Stimulated activated CD4-positive, alpha-beta T cell treated with anti-CD3 and anti-CD28 coated beads, Interleukin-12 subunit alpha, Interleukin-12 subunit beta, amount 100 ng/mL, for 24 hours (primary cell): ENCODE data around the gene TMEM63C.

Source experiments
- DNase-seq, 2 experiments: peaks; one replicate each; pipeline ENCODE4 v3.0.0-alpha.2; 2020; ENCODE audit warnings: low read depth in 2 of 2

TMEM63C gene

DNA sequence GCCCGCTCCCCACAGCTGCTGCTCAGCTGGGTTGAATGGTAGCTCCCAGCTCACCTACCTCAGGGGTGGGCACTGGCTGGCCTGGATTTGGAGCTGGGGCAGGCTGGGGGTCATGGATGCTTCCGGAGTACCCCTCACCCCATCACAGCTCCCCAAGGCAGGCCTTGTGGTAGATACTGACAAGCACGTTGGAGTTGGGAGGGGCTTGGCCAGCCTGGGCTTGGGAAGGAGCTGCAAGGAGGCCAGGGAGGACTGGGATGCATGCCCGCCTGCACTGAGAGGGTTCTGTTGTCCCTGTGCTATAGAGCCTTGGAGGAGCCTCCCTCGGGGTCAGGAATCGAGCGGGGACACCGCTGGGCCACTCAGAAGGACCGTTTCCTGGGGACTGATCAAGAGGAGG is 14.2 kb downstream of the TMEM63C start:
- DNase-seq = no peak

GRCh38 chr14:77197988-77198387 is 16.4 kb downstream of the TMEM63C start:
- no peak for DNase-seq

GRCh38 chr14:77198561-77198960 is 17.0 kb downstream of the TMEM63C start:
- DNase-seq = no peak

- DNase-seq = no peak
Measured at GRCh38 chr14:77199590-77199989, 18.0 kb downstream of the TMEM63C start.

DNA sequence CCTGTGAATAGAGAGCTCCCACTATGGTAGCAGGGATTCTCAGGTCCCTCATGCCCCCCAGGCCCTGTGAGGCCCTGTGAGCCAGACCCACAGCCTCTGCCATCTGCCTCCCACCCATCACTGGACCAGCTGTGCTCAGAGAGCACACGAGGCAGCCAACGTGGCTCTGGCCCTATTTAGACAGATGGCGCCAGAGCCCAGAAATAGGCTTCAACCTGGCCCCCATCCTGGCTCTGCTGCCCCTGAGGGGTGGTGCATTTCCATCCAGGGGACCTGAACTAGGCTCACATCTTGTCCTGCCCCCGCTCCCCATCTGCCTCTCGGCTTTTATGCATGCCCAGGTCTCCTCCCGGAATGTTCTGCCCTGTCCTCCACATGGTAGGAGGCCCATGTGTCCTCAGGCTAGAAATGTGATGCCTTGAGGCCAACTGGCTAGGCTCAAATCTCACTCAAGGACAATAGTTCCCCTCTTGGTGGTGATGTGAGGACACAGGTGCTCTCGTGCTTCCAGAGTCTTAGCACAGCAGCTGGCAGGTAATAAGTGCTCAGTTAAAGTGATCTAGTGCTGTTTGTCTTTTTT is 18.9 kb downstream of the TMEM63C start:
- DNase-seq = no peak

DNA sequence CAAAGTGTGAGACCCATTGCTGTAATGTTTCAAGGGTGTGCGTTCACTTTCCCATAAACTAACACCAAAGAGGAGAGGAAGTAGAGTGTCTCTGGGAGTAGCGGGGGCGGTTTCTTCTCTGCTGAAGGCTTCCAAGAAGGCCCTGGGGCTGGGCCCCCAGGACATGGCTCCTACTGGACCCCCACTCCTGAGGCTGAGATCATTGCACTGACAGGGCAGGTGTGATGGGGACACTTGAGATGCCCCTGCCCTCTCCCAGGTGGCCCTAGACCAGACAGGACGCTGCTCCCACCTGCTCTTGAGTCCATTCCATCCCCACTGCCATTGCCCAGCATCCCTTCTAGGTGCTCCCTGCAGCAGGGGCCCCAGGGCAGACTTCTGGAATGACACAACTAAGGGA is 20.1 kb downstream of the TMEM63C start:
- DNase-seq = no peak

DNA sequence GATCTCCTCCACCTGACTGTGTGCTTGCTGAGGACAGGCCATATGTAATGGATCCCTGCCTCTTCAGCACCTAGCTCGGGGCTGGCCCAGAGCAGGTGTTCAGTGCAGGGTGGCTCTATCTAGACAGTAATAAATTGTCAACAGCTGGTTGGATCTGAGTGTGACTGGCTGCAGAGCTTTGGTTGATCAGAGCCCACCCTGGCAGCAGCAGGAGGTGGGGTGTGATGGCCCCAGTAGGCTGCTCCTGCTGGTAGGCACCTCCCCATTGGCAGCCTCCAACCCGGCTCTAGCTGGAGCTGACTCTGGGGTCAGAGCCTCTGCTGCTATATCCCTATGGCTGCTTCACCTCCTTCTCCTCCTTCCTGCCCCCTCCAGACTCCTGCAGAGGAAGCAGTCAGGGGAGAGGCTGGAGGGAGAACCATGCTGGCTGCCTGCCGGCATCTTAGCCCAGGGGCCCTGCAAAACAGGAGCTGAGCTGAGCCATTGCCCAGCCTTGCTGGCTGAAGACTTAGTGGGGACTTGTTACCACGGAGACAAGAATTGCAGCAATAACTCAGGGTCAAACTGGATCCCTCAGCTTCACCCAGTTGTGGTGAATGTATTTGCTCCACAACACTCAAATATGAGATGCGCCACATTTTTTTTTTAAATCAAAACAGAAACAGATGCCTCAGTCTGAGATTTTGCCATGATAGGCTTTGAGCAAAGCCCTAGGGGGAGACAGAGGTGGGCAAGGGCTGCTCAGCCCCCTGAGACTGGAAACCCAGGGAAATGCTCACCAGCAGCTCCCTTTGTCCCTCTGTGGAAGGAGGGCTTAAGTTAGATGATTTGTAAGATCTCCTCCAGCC is 22.2 kb downstream of the TMEM63C start:
- no peak for DNase-seq

GRCh38 chr14:77204459-77204771 is 22.8 kb downstream of the TMEM63C start:
- DNase-seq = no peak

DNA sequence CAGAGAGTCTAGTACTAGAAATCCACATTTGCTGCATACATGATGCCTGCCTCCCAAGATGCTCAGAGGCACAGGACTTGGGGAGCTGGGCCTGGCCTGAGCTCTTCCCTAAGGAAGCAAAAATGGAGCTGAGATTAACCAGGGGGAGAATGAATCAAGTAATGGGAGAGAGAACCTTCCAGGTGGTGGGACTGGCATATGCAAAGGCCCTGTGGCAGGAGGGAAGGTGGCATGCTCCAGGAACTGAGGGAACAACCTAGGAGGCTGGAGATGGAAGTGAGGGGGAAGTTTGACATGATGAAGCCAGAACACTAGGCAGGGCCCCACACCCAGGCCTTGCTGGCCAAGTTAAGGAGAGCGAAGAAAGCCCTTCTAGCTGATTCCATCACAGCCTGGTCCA is 23.3 kb downstream of the TMEM63C start:
- DNase-seq = no peak

DNA sequence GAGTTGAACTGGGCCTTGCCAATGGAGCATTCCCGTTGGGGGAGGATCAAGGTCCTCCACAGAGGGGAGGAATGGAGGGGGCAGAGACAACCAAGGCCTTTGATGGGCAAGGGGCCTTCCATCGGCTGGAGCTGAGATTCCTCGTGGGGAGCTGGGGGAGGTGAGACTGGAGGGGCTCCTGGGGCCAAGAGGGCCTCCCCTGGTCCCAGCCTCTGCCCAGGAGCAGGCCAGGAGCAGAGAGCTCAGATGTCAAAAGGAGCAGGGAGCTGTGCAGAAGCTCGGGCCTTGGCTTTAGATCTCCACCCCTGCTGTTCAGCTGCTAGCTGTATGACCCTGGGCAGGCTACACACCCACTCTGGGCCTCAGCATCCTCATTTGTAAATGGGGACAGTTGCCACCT is 24.0 kb downstream of the TMEM63C start:
- DNase-seq = no peak

GRCh38 chr14:77206261-77206824 is 24.7 kb downstream of the TMEM63C start:
- DNase-seq = no peak

DNA sequence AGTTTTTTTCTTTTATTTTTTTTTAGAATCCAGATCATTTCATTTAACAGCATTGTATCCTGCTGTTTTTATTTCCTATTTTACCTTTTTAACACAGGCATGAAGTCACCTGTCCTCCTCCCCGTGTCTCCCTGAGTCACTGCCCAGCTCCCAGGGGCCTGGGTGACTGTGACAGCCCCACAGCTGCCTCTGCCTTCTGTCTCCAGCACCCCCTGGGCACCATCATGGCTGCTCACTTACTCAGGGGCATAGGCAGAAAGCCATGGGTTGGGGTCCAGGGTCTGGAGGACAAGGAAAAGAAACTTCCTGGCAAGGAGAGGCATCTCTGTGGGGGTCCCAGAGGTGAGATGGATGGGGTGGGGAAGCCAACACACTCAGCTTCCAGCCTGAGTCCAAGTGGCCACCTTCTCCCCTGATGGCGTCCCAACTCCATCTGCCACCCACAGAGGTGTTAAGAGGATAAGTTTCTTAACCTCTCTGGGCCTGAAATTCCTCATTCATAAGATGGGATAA is 25.3 kb downstream of the TMEM63C start:
- DNase-seq = no peak

DNA sequence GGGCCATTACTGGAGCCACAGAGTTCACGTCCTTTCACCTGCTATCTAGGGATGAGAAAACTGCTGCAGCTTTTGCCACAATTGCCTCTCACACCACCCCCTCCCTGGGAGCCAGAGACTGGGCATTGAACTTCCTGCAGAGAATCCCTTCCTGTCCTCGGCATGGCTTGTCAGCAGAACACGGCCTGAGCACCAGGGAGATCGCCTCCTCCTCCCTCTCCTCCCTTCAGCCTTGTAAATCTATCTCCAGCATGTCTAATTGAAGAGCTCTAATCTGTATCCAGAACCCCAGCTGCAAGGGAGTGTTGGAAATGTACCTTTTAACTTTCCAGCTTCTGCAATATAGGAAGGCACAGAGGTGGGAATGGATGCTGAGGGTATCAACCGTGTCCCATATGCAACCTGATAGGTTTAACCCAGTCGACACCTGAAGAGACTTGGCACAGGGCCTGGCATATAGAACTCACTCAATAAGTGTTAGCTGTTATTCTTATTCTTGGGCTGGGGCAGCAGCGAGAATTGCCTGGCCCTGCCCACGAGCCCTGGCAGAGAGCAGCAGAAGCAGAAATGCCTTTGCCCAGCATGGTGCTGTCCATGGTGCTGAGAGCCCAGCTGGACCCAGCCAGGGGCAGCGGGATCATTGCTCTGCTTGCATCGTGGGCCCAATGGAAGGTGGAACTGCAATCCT is 26.8 kb downstream of the TMEM63C start:
- peak in 1 of 2 experiments; percentile 24 for DNase-seq

GRCh38 chr14:77208979-77209318 is 27.4 kb downstream of the TMEM63C start:
- no peak for DNase-seq

GRCh38 chr14:77212097-77212870 is 30.7 kb downstream of the TMEM63C start:
- DNase-seq = no peak

GRCh38 chr14:77212943-77213678 is 31.5 kb downstream of the TMEM63C start:
- DNase-seq = peak in 1 of 2 experiments; percentile 30

DNA sequence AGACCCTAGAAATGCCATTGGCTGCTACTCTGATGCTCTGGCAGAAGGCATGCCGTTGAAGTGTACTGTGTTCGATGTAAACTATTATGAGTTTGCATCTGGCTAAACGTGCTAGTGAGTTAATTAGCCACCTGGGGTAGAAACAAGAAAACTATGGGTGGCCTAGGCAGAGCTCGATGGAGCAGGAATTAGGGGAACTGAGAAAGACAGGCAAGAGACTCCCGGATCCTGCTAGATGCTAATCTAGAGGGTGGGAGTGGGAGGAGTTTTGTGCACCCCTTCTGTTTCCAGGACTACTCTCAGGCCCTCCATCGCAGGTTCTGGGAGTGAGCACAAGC is 32.0 kb downstream of the TMEM63C start:
- DNase-seq = no peak

GRCh38 chr14:77214216-77214615 is 32.6 kb downstream of the TMEM63C start:
- no peak for DNase-seq

GRCh38 chr14:77217551-77217950 is 36.0 kb downstream of the TMEM63C start:
- DNase-seq = no peak

DNA sequence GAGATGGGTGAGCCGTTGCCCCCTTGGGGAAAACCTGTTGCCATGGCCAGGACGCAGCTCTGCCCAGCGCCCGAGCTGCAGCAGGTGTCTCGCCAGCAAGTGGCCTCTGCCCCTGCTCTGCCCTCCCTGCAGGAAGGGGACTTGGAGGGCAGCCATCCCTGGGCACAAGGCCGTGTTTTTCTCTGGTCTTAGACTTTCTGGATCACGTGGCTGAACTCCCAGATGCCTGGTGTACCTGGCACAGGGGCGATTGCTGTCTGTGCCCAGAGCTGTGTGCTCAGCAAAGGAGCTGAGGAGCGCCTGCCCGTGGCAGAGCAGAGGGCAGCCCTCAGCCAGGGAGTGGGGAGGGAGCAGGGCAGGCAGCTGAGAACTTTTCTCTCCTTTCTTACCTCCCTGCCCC is 38.0 kb downstream of the TMEM63C start:
- no peak for DNase-seq
